Panc1 (cell line): Measurements from ENCODE around the gene CRKL. TPM values are rescaled to one million over a fixed set of nuclear protein-coding genes. Genes with fewer than 3 reads are reported as not detected.

Experiments used
- ATAC-seq: fragments of 200-7000 bp; cut with Tn5 transposase; 2 replicates; pipeline ENCODE4 v1.9.1; 2020; ENCODE audit warnings: mild to moderate bottlenecking, moderate library complexity
- BruUV-seq: library from RNA; stranded (reverse); fragments of 400-500 nt; replicated peaks from 2 replicates; lab custom pipeline; 2021; lab: Mats Ljungman, UMichigan
- CTCF ChIA-PET: fragments of 300-600 bp; sonication (Branson Sonifier 250); formaldehyde crosslinking; loops from one replicate; lab custom pipeline; 2022; ENCODE audit warnings: antibody characterized with exemption; lab: Charles Lee
- POLR2A ChIA-PET: fragments of 300-600 bp; sonication (Branson Sonifier 250); formaldehyde crosslinking; loops from one replicate; lab custom pipeline; 2022; ENCODE audit warnings: antibody characterized with exemption; lab: Charles Lee
- DNase-seq: peaks from one replicate; pipeline ENCODE4 v3.0.0-alpha.2; 2010; ENCODE audit warnings: low read depth, low spot score
- H3K27ac ChIP-seq: 2 replicates; pipeline ENCODE4 v1.5.1; 2011; ENCODE audit warnings: mild to moderate bottlenecking, low read length, inconsistent platforms
- H3K27me3 ChIP-seq: fragments of 200-500 bp; sonication (Bioruptor generic); 2 replicates; pipeline ENCODE4 v1.6.0; 2014; ENCODE audit warnings: low read length, inconsistent platforms; ENCODE audit not compliant: control insufficient read depth, insufficient read depth
- H3K36me3 ChIP-seq: fragments of 200-500 bp; sonication (Bioruptor generic); 2 replicates; pipeline ENCODE4 v1.5.1; 2014; ENCODE audit warnings: inconsistent platforms, mild to moderate bottlenecking, low read length, moderate library complexity; ENCODE audit not compliant: control insufficient read depth, insufficient read depth
- H3K4me1 ChIP-seq: 2 replicates; pipeline ENCODE4 v1.5.1; 2011; ENCODE audit warnings: inconsistent platforms, mild to moderate bottlenecking, low read length, moderate library complexity; ENCODE audit not compliant: control insufficient read depth, insufficient read depth
- H3K4me3 ChIP-seq, 2 experiments: 2 replicates each; pipeline ENCODE4 v1.5.1; 2011 to 2012; ENCODE audit warnings: low read depth in 2 of 2, low read length in 2 of 2, mild to moderate bottlenecking in 2 of 2, inconsistent platforms in 1 of 2, moderate library complexity in 1 of 2
- H3K9me3 ChIP-seq: fragments of 200-500 bp; sonication (Bioruptor generic); 2 replicates; pipeline ENCODE4 v1.5.1; 2014; ENCODE audit warnings: low read depth, mild to moderate bottlenecking, inconsistent platforms, low read length, moderate library complexity; ENCODE audit not compliant: control insufficient read depth, insufficient read depth
- CTCF ChIP-seq: fragments of 450-650 bp; IDR thresholded peaks from 2 replicates; pipeline ENCODE4 v1.5.1; 2017; ENCODE audit warnings: mild to moderate bottlenecking
- POLR2AphosphoS5 ChIP-seq: IDR thresholded peaks from 2 replicates; pipeline ENCODE4 v1.6.1; 2012; ENCODE audit warnings: mild to moderate bottlenecking, low read depth, low read length, moderate library complexity
- REST ChIP-seq, 2 experiments: IDR thresholded peaks; 2 replicates each; pipeline ENCODE4 v1.6.1; 2011 to 2012; ENCODE audit warnings: low read depth in 2 of 2, control low read depth in 1 of 2, low read length in 1 of 2, mild to moderate bottlenecking in 1 of 2, moderate library complexity in 1 of 2; ENCODE audit not compliant: insufficient read depth in 1 of 2
- SIN3A ChIP-seq: IDR thresholded peaks from 2 replicates; pipeline ENCODE4 v1.6.1; 2012; ENCODE audit warnings: low read depth, mild to moderate bottlenecking, low read length, moderate library complexity, borderline replicate concordance; ENCODE audit not compliant: insufficient read depth
- TCF7L2 ChIP-seq: IDR thresholded peaks from 2 replicates; pipeline ENCODE4 v1.6.1; 2011; ENCODE audit warnings: mild to moderate bottlenecking, low read depth, low read length, inconsistent platforms
- in situ Hi-C: cut with HindIII; loops from 2 replicates; pipeline ENCODE4 v1.10.0; 2016; ENCODE audit warnings: low sequenced_read_pairs, low pct_unique_long_range_greater_than_20kb
- intact Hi-C: fragments of 100-400 bp; cut with micrococcal nuclease; formaldehyde crosslinking; loops from one replicate; pipeline ENCODE4 v1.10.0; 2022; ENCODE audit not compliant: unreplicated experiment
- total RNA-seq: library from RNA; stranded (reverse); gene quantifications from one replicate; pipeline ENCODE4 v1.2.1, GENCODE V29; 2021; ENCODE audit not compliant: unreplicated experiment

CRKL gene
- total RNA-seq, 1 experiment from 2014 or later, result 59.4 TPM

GRCh38 chr22:20992456-20993303, 75.5 kb downstream of the CRKL start:
- Histone ChIP-seq H3K4me1 (no peaks in the 10 kb centered on the region), H3K27ac (no peak overlapping the region), H3K4me3 (no peak overlapping the region), H3K27me3 (no peaks in the 10 kb centered on the region), H3K9me3 (no peaks in the 10 kb centered on the region), H3K36me3 (no peaks in the 10 kb centered on the region)
- DNase-seq (no peak), ATAC-seq (no peak)
- CTCF ChIA-PET, result no interaction called here
- in situ Hi-C loops, result no loop called here
- no TSS peak for BruUV-seq
- POLR2A ChIA-PET, result no interaction called here
- intact Hi-C loops, result no loop called here
- TF ChIP-seq SIN3A, result no peak
- no peak for TF ChIP-seq TCF7L2
- no peak for TF ChIP-seq CTCF
- TF ChIP-seq REST (IDR thresholded peaks at IDR 0.05; ENCODE audit: insufficient read depth in 1 of 2, low read depth in 2 of 2, low read length in 1 of 2), result no peak
- no peak for TF ChIP-seq POLR2AphosphoS5

- DNase-seq, result no peak
- Histone ChIP-seq H3K4me3 (no peak overlapping the region), H3K27ac (no peak overlapping the region), H3K27me3 (no peaks in the 10 kb centered on the region), H3K9me3 (no peaks in the 10 kb centered on the region), H3K36me3 (no peaks in the 10 kb centered on the region), H3K4me1 (no peaks in the 10 kb centered on the region)
- in situ Hi-C loops (no loop called here), intact Hi-C loops (no loop called here)
- CTCF ChIA-PET, result no interaction called here
- BruUV-seq, result no TSS peak
- ATAC-seq, result no peak
- TF ChIP-seq TCF7L2 (no peak), SIN3A (no peak), REST (IDR thresholded peaks at IDR 0.05; ENCODE audit: insufficient read depth in 1 of 2, low read depth in 2 of 2, low read length in 1 of 2) (no peak), CTCF (no peak), POLR2AphosphoS5 (no peak)
- POLR2A ChIA-PET, result no interaction called here
These were observed 76.3 kb downstream of the CRKL start for GRCh38 chr22:20993304-20994127.
